NCI-H226 (cell line): ENCODE measurements around the gene DESI2.
"Not testable (repeated sequence)": the region's sequence is repeated elsewhere in the genome, so short reads cannot be mapped to it uniquely, and the experiment has no call there.

Experiments
- DNase-seq: peaks from one replicate; pipeline ENCODE4 v3.0.0-alpha.2; 2015

The DESI2 gene

GRCh38 chr1:244655186-244655585, 2.3 kb downstream of the DESI2 start:
- DNase-seq = no peak

GRCh38 chr1:244657421-244657820, 4.5 kb downstream of the DESI2 start:
- DNase-seq = no peak

DNA sequence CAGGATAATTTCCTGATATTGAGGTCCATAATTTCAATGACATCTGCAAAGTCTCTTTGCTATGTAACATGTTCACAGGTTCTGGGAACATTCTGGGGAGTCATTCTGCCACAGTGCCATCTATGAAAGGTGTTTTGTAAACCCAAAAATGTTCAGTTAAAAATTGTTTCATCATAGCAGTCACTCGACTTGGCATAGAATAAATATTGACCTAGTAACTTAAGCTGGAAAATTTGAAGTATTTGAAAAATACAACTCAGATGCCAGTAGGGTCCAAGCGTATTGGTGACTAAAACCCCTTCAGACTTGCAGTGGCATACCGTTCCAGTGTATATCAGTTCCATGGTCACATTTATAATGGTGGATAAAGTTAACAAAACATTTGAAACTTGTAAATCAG, 6.8 kb downstream of the DESI2 start:
- DNase-seq = no peak

DNA sequence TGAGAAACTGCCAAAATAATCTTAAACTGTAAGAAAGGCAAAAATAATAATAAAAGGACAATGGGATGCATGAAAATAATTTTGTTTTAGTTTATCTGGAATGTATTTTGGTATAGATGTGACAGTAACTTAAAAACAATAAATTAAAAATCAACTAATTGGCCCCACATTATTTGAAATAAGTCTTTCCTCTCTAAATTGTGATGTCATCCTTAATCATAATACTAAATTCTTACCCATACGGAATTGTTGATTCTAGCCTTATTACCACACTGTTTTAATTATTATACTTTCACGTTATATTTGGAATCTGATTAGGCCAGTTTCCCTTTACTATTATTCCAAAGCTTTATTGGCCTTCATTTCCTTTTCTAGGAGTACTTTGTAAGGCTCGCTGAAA, 7.7 kb downstream of the DESI2 start:
- DNase-seq = no peak

- DNase-seq = not testable (repeated sequence)
Measured at GRCh38 chr1:244661569-244662312, 8.8 kb downstream of the DESI2 start.

GRCh38 chr1:244662599-244662998, 9.7 kb downstream of the DESI2 start:
- DNase-seq = no peak

GRCh38 chr1:244664353-244664752, 11.4 kb downstream of the DESI2 start:
- no peak for DNase-seq

GRCh38 chr1:244665771-244666217, 12.9 kb downstream of the DESI2 start:
- DNase-seq = no peak

GRCh38 chr1:244666672-244667418, 13.9 kb downstream of the DESI2 start:
- DNase-seq = not testable (repeated sequence)

DNA sequence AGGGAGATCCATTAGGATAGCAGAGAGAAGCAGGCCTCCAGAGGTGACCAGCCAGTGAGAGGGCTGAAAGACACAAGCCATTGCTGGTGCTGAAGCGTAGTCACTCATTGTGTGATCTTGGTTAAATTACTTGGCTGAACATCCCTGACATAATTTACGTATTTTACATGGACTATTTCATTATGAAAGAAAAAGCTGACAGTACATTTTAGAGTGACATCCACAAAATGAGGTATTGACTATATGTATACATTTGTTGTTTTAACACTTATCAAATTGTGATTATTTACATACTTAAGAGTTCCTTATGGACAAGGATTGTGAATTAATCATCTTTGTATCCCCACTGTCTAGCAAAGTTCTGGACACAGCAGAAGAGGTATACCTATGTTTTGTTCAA, 14.9 kb downstream of the DESI2 start:
- no peak for DNase-seq

DNA sequence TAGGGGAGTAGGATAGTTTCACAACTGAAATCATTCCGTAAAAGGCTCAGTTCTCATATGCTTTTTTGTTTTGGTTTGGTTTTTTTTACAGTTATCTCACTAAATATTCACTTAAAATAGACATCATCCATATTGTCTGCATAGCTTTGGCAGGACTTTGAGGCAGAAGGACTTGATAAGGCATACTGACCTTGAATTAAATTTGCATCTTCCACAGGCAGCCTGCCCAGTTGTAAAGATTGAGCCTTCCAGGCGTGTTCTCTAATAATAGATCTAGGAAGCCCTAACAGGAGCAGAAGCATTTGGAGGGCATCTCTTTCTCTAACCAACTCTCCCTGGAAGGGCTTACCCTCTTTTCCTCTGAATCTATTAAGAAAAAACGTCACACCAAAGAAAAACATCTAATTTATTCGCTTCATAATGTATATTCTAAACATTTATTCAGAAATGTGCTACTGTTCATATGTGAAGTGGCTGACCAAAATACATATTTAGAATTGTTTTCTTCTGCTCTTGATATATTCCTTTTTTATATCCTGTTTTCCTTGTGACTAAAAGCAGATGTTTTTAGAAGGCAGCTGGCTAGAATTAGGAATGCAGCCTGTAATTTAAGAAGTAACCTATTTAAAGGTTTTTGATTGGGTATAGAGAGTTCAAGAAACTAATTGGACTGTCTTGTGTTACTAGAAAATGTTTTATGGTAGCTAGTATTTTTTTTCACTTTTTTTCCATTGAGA, 20.2 kb downstream of the DESI2 start:
- DNase-seq = no peak

DNA sequence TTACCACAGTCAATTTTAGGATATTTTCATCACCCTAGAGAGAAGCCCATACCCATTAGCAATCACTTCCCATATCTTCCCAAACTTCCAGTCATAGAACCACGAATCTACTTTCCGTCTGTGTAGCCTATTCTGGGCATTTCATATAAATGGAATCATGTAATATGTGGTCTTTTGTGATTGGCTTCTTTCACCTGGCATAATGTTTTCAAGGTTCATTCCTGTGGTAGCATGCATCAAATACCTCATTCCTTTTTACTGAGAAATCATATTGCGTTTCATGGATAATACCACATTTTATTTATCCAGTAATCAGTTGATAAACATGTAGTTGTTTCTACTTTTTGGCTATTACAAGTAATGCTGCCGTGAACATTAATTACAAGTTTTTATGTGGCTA, 21.5 kb downstream of the DESI2 start:
- DNase-seq = peak; percentile 37

GRCh38 chr1:244675167-244675566, 22.2 kb downstream of the DESI2 start:
- no peak for DNase-seq

GRCh38 chr1:244678697-244679096, 25.8 kb downstream of the DESI2 start:
- DNase-seq = no peak

DNA sequence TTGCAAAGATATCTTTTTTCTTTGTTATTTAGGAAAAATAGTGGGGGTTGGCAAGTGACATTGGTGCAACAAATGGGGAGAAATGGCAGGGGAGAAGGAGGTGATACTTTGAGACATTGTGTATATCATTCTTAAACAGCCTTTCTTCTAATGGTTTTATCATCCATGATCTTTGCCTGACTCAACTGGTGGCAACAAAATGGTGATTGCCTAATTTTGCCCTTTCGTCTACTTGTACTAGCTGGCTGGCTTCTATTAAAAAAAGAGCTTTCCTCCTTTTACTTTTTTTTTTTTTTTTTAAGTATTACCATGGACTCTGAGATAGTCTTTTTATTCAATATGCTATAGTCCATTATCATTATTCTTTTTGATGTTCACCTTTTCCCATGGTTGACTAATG, 27.7 kb downstream of the DESI2 start:
- DNase-seq = no peak

- not testable (repeated sequence) for DNase-seq
Measured at GRCh38 chr1:244682087-244682486, 29.2 kb downstream of the DESI2 start.

- no peak for DNase-seq
Measured at GRCh38 chr1:244695937-244696336, 43.0 kb downstream of the DESI2 start.

- DNase-seq = no peak
Measured at GRCh38 chr1:244699741-244700140, 46.8 kb downstream of the DESI2 start.

DNA sequence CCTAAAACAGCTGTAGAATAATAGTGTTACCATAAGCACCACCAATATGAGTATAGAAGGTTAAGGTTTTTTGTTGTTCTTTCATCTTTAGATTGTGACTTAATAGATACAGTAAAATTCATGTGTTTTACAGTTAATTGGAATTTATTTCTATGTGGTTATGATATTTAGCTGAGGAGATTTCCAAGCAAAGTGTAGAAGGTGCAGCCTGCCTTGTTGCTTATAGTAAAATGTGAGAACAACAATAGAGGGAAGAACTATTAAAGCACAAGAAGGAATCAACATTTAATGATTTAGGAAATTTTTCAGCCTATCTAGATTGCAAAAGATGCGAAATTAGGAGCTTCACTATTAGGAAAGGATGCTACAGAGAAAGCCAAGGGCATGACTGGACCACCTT, 47.9 kb downstream of the DESI2 start:
- no peak for DNase-seq

GRCh38 chr1:244702620-244703019, 49.7 kb downstream of the DESI2 start:
- no peak for DNase-seq

DNA sequence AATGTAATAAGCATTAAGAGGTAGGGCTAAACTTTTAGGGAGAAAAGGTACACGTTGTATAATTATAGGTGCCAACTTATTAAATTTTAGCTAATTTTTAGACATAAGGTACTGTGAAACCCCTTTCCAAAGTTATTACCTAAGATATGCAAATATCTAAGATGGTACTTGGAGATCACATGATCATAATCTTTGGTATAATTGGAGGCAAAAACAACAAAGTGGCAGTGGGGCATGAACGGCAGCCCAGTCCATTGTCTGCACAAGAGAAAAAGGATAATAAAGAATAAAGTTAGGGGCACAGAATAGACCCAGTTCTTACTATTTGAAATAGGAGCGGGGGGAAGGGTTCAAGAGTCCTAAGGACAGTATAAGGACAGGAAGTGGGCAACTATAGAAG, 51.2 kb downstream of the DESI2 start:
- DNase-seq = no peak

- DNase-seq = no peak
Measured at GRCh38 chr1:244705261-244706234, 52.6 kb downstream of the DESI2 start.
